ENCODE data around the gene LMCD1. TPM values are rescaled to one million over a fixed set of nuclear protein-coding genes. Genes with fewer than 3 reads are reported as not detected.

The LMCD1 gene
- total and polyA plus RNA-seq, 2 of the 4 experiments (the other 2 are of a cell fraction), result 50.0 to 53.8 TPM

- TF ChIP-seq MAZ (IDR thresholded peaks at IDR 0.05; ENCODE audit: borderline replicate concordance, low read depth, low read length), result 0 out of 2 replicates have a peak, but pooled peaks have one; percentile 9
Measured at GRCh38 chr3:8509961-8510360, 8.3 kb downstream of the LMCD1 start (continued).

DNA sequence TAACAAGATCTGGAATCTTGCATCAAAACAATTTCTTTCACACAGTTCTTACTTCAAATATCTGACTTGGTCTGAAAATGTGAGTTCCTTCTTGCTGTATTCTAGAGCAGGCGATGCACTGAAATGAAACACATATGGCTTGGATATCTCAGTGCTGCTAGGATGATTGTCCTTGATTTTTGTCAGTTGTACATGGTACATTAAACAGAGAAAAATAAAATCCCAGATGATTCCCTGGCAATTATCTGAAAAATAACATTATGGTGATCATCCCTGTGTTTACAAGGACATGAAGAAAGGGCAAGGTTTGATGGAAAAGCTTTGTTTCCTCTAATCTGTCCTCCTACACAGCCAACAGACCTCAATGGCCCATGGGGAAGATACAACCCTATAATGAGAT is 10.6 kb downstream of the LMCD1 start:
- Histone ChIP-seq H3K4ac (ENCODE audit: low read depth, low read length) (no peak overlapping the region), H3K9me1 (ENCODE audit: insufficient read depth, low read length) (peaks cover 10% of the 10 kb centered on the region), H3K4me2 (ENCODE audit: low read depth, low read length) (no peak overlapping the region), H3K56ac (ENCODE audit: extremely low read depth, insufficient read depth, low read length) (no peak overlapping the region), H3K9ac (ENCODE audit: low read depth, low read length) (no peak overlapping the region), H4K5ac (ENCODE audit: low read depth, low read length) (no peak overlapping the region), H3K79me1 (ENCODE audit: low read depth in 1 of 2, low read length in 2 of 2) (peaks cover 14 to 19% of the 10 kb centered on the region in 2 experiments; a peak in 3 of 4 replicates), H2AK9ac (replicated peaks; ENCODE audit: low read depth, low read length, poor library complexity) (no peak overlapping the region), H3K23ac (ENCODE audit: low read depth, low read length) (no peak overlapping the region), H4K20me1 (ENCODE audit: insufficient read depth, low read length) (no peaks in the 10 kb centered on the region), H3K36me3 (ENCODE audit: control insufficient read depth, insufficient read depth, low read length) (peaks cover 9% of the 10 kb centered on the region), H3K27me3 (ENCODE audit: control insufficient read depth, insufficient read depth, low read length) (no peaks in the 10 kb centered on the region), H2BK15ac (ENCODE audit: low read depth, low read length) (no peak overlapping the region), H2AFZ (replicated peaks; ENCODE audit: low read length, poor library complexity) (no peak overlapping the region), H4K8ac (ENCODE audit: low read depth in 2 of 2, low read length in 2 of 2) (no peak overlapping the region), H3K9me3 (ENCODE audit: control insufficient read depth, insufficient read depth, low read length) (no peaks in the 10 kb centered on the region), H3K4me3 (ENCODE audit: insufficient read depth, low read depth, low read length) (no peak overlapping the region), H2AK5ac (ENCODE audit: low read depth, low read length) (no peak overlapping the region), H2BK20ac (ENCODE audit: low read depth, low read length) (no peak overlapping the region), H2BK120ac (ENCODE audit: low read depth, low read length) (no peak overlapping the region), H2BK5ac (ENCODE audit: low read depth, low read length, poor library complexity, severe bottlenecking) (no peak overlapping the region), H3K18ac (ENCODE audit: low read depth, low read length) (no peak overlapping the region; the same call in 1 of the 2 replicates), H3K27ac (ENCODE audit: insufficient read depth, low read length) (no peak overlapping the region), H4K91ac (ENCODE audit: insufficient read depth, low read depth, low read length) (no peak overlapping the region), H3K4me1 (ENCODE audit: control insufficient read depth, insufficient read depth, low read length) (peaks cover 7% of the 10 kb centered on the region), H3K14ac (replicated peaks; ENCODE audit: low read depth, low read length) (no peak overlapping the region)
- in situ Hi-C loops (cut with MboI; ENCODE audit: low sequenced_read_pairs) (no loop called here), dilution Hi-C loops (cut with HindIII; ENCODE audit: low sequenced_read_pairs, unreplicated experiment) (no loop called here), intact Hi-C loops (cut with micrococcal nuclease) (no loop called here)
- ChIA-PET POLR2A (ENCODE audit: unreplicated experiment) (no interaction called here), CTCF (interaction anchor here (1.0 kb wide), 1 partner anchor 9 kb away, joined by 3 read pairs; no protein-coding TSS in a partner anchor)
- WGBS, 2 experiments (ENCODE audit: extremely low coverage in 2 of 2, insufficient read length in 1 of 2), result no CpG with 5 or more reads among the region's 1 CpG
- DNase-seq, result no peak
- ATAC-seq (ENCODE audit: low read depth), result no peak
- TF ChIP-seq RCOR1 (IDR thresholded peaks at IDR 0.05; ENCODE audit: insufficient replicate concordance, low read length), result no peak
- TF ChIP-seq, protein P1, sequence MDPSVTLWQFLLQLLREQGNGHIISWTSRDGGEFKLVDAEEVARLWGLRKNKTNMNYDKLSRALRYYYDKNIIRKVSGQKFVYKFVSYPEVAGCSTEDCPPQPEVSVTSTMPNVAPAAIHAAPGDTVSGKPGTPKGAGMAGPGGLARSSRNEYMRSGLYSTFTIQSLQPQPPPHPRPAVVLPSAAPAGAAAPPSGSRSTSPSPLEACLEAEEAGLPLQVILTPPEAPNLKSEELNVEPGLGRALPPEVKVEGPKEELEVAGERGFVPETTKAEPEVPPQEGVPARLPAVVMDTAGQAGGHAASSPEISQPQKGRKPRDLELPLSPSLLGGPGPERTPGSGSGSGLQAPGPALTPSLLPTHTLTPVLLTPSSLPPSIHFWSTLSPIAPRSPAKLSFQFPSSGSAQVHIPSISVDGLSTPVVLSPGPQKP (IDR thresholded peaks at IDR 0.05; ENCODE audit: borderline replicate concordance, low read depth, low read length), result no peak
- TF ChIP-seq BHLHE40 (IDR thresholded peaks at IDR 0.05; ENCODE audit: low read depth, low read length), result no peak
- TF ChIP-seq SMC3 (IDR thresholded peaks at IDR 0.05; ENCODE audit: low read depth, low read length), result no peak
- TF ChIP-seq MAZ (IDR thresholded peaks at IDR 0.05; ENCODE audit: borderline replicate concordance, low read depth, low read length), result no peak
- TF ChIP-seq MXI1 (IDR thresholded peaks at IDR 0.05; ENCODE audit: borderline replicate concordance, low read depth, low read length), result no peak
- no peak for TF ChIP-seq POLR2A (IDR thresholded peaks at IDR 0.05; ENCODE audit: low read depth, low read length)
- BruUV-seq (replicated peaks), result no TSS peak

Data from IMR-90 (cell line).